H1 (cell line): ENCODE data around the gene TMEM51.

Experiments
- EZH2 ChIP-seq: fragments of 200-600 bp; sonication (generic); IDR thresholded peaks from 2 replicates; pipeline ENCODE4 v1.7.1; 2012; ENCODE audit warnings: low read depth, mild to moderate bottlenecking, moderate library complexity, low read length, inconsistent platforms; ENCODE audit not compliant: severe bottlenecking
- HDAC2 ChIP-seq, 2 experiments: fragments of 300-600 bp in 1 of 2; sonication (generic) in 1 of 2; IDR thresholded peaks; 2 replicates each; pipeline ENCODE4 v1.6.1; 2011 to 2012; ENCODE audit warnings: low read depth in 2 of 2, low read length in 2 of 2, mild to moderate bottlenecking in 2 of 2, moderate library complexity in 2 of 2, borderline replicate concordance in 1 of 2, inconsistent platforms in 1 of 2
- POLR2AphosphoS5 ChIP-seq: IDR thresholded peaks from 2 replicates; pipeline ENCODE4 v1.6.1; 2011; ENCODE audit warnings: low read depth, low read length
- SIN3A ChIP-seq, 2 experiments: IDR thresholded peaks in 1 of 2; conservative IDR thresholded peaks in 1 of 2; 2 replicates each; pipeline ENCODE4 v1.6.1; 2011 to 2012; ENCODE audit warnings: low read length in 2 of 2, improper control_type of control experiment in 1 of 2, low read depth in 1 of 2, mild to moderate bottlenecking in 1 of 2
- SP1 ChIP-seq: IDR thresholded peaks from 2 replicates; pipeline ENCODE4 v1.6.1; 2011; ENCODE audit warnings: low read depth, low read length
- TF ChIP-seq, protein P1 (sequence below), 3 experiments: IDR thresholded peaks; 1 replicate in 2 of 3; 2 replicates in 1 of 3; pipeline versions ENCODE4 v1.5.1 to v1.6.1; 2011; ENCODE audit warnings: low read length in 3 of 3, mild to moderate bottlenecking in 3 of 3, inconsistent platforms in 2 of 3, low read depth in 1 of 3, moderate library complexity in 1 of 3; ENCODE audit not compliant: insufficient read depth in 1 of 3; ENCODE audit errors: control extremely low read depth in 1 of 3
- TF ChIP-seq, protein P2 (sequence below): IDR thresholded peaks from 2 replicates; pipeline ENCODE4 v1.6.1; 2012; ENCODE audit warnings: inconsistent platforms

DNA sequence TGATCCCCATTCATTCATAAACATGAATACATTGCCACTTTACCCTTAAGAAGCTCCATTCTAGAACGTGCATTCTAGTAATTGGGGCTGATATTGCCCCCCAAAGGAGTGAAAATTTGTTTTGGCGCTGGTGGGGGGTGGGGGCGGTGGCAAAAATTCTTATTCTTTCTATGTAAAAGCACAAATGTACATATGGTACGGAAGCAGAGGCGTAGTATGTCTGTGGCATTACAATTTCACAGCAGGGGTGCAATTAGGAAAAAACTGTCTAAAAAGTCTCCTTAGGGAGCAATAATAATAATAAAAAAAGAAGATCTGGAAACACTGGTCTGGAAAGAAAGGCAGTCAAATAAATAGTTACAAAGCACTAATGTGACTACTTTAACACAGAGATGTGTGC lies 40.4 kb upstream of the TMEM51 start:
- TF ChIP-seq EZH2: no peak
- no peak for TF ChIP-seq SP1
- TF ChIP-seq, protein P1, sequence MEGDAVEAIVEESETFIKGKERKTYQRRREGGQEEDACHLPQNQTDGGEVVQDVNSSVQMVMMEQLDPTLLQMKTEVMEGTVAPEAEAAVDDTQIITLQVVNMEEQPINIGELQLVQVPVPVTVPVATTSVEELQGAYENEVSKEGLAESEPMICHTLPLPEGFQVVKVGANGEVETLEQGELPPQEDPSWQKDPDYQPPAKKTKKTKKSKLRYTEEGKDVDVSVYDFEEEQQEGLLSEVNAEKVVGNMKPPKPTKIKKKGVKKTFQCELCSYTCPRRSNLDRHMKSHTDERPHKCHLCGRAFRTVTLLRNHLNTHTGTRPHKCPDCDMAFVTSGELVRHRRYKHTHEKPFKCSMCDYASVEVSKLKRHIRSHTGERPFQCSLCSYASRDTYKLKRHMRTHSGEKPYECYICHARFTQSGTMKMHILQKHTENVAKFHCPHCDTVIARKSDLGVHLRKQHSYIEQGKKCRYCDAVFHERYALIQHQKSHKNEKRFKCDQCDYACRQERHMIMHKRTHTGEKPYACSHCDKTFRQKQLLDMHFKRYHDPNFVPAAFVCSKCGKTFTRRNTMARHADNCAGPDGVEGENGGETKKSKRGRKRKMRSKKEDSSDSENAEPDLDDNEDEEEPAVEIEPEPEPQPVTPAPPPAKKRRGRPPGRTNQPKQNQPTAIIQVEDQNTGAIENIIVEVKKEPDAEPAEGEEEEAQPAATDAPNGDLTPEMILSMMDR (IDR thresholded peaks at IDR 0.05; ENCODE audit: control extremely low read depth in 1 of 3, insufficient read depth in 1 of 3, low read depth in 1 of 3, low read length in 3 of 3): no peak
- TF ChIP-seq HDAC2 (IDR thresholded peaks at IDR 0.05; ENCODE audit: borderline replicate concordance in 1 of 2, low read depth in 2 of 2, low read length in 2 of 2): no peak
- TF ChIP-seq POLR2AphosphoS5: no peak
- TF ChIP-seq SIN3A (conservative IDR thresholded peaks at IDR 0.05 in 1 of 2, IDR thresholded peaks at IDR 0.05 in 1 of 2; ENCODE audit: low read depth in 1 of 2, low read length in 2 of 2): no peak
- TF ChIP-seq, protein P2, sequence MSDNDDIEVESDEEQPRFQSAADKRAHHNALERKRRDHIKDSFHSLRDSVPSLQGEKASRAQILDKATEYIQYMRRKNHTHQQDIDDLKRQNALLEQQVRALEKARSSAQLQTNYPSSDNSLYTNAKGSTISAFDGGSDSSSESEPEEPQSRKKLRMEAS: no peak
